Left hindlimb (tissue), 1 donor: Measurements from ENCODE around the gene PCBP3.

Source experiments
- DNase-seq: peaks from one replicate; pipeline ENCODE4 v3.0.0-alpha.2; 2018

Gene PCBP3

GRCh38 chr21:45816794-45817193 is 173.3 kb downstream of the PCBP3 start:
- no peak for DNase-seq

GRCh38 chr21:45817345-45817744 is 173.8 kb downstream of the PCBP3 start:
- DNase-seq: no peak

- no peak for DNase-seq
Measured at GRCh38 chr21:45818276-45818903, 174.9 kb downstream of the PCBP3 start.

- DNase-seq: peak; percentile 40
Measured at GRCh38 chr21:45818904-45819285, 175.4 kb downstream of the PCBP3 start.

GRCh38 chr21:45819478-45820170 is 176.1 kb downstream of the PCBP3 start:
- DNase-seq: peak; percentile 54

- DNase-seq: peak; percentile 84
Measured at GRCh38 chr21:45820171-45821091, 176.9 kb downstream of the PCBP3 start.

GRCh38 chr21:45821315-45821962 is 177.9 kb downstream of the PCBP3 start:
- no peak for DNase-seq

- no peak for DNase-seq
Measured at GRCh38 chr21:45821998-45822397, 178.5 kb downstream of the PCBP3 start.

GRCh38 chr21:45822429-45823099 is 179.0 kb downstream of the PCBP3 start:
- DNase-seq: no peak

GRCh38 chr21:45823100-45823681 is 179.7 kb downstream of the PCBP3 start:
- DNase-seq: no peak

GRCh38 chr21:45824546-45825215 is 181.2 kb downstream of the PCBP3 start:
- no peak for DNase-seq

- DNase-seq: no peak
Measured at GRCh38 chr21:45825219-45825618, 181.7 kb downstream of the PCBP3 start.

- DNase-seq: no peak
Measured at GRCh38 chr21:45826676-45827301, 183.3 kb downstream of the PCBP3 start.

- no peak for DNase-seq
Measured at GRCh38 chr21:45827302-45827692, 183.8 kb downstream of the PCBP3 start.

GRCh38 chr21:45827881-45828579 is 184.5 kb downstream of the PCBP3 start:
- DNase-seq: no peak

- no peak for DNase-seq
Measured at GRCh38 chr21:45828580-45829570, 185.3 kb downstream of the PCBP3 start.

GRCh38 chr21:45829668-45830067 is 186.1 kb downstream of the PCBP3 start:
- no peak for DNase-seq

- peak; percentile 50 for DNase-seq
Measured at GRCh38 chr21:45830221-45830640, 186.7 kb downstream of the PCBP3 start.
